ENCODE data around the gene OR52N5. TPM values are rescaled to one million over a fixed set of nuclear protein-coding genes. Genes with fewer than 3 reads are reported as not detected.

Gene OR52N5
- total RNA-seq, 1 experiment from 2014 or later = not detected

DNA sequence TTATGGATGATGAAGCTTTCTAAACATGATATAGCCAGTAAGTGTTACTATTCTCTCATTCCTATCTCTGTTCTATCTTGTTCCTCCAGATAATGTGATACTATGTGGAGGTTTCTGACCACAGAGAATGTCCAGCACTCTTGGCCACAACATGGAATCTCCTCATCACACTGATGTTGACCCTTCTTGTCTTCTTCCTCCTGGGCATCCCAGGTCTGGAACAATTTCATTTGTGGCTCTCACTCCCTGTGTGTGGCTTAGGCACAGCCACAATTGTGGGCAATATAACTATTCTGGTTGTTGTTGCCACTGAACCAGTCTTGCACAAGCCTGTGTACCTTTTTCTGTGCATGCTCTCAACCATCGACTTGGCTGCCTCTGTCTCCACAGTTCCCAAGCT lies 56.8 kb downstream of the OR52N5 start:
- no peaks in the 10 kb centered on the region for H3K36me3 Mint-ChIP-seq
- H3K4me1 Mint-ChIP-seq = no peaks in the 10 kb centered on the region
- no peak overlapping the region for H3K27ac Mint-ChIP-seq
- POLR2A ChIA-PET = no interaction called here
- H3K9me3 Mint-ChIP-seq = no peaks in the 10 kb centered on the region
- CTCF ChIA-PET = interaction anchor here (0.5 kb wide), 1 partner anchor 134 kb away, joined by 4 read pairs; no protein-coding TSS in a partner anchor
- H3K4me3 Mint-ChIP-seq = no peak overlapping the region
- ATAC-seq (no peak), DNase-seq (ENCODE audit: low spot score) (no peak)
- TF ChIP-seq JUN (CRISPR knock-in tag; IDR thresholded peaks at IDR 0.05) = no peak
- no peak for TF ChIP-seq JAZF1 (CRISPR knock-in tag; IDR thresholded peaks at IDR 0.05)
- TF ChIP-seq TEAD4 (CRISPR knock-in tag; IDR thresholded peaks at IDR 0.05) = no peak
- TF ChIP-seq PRRX2 (CRISPR knock-in tag; IDR thresholded peaks at IDR 0.05) = no peak
- TF ChIP-seq SP1 (CRISPR knock-in tag; conservative IDR thresholded peaks at IDR 0.05) = no peak
- no peak for TF ChIP-seq TP53 (CRISPR knock-in tag; IDR thresholded peaks at IDR 0.05)
- TF ChIP-seq, protein P1, sequence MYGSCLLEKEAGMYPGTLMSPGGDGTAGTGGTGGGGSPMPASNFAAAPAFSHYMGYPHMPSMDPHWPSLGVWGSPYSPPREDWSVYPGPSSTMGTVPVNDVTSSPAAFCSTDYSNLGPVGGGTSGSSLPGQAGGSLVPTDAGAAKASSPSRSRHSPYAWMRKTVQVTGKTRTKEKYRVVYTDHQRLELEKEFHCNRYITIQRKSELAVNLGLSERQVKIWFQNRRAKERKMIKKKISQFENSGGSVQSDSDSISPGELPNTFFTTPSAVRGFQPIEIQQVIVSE (CRISPR knock-in tag; IDR thresholded peaks at IDR 0.05; ENCODE audit: borderline replicate concordance) = no peak
- TF ChIP-seq, protein P2, sequence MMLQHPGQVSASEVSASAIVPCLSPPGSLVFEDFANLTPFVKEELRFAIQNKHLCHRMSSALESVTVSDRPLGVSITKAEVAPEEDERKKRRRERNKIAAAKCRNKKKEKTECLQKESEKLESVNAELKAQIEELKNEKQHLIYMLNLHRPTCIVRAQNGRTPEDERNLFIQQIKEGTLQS (CRISPR knock-in tag; conservative IDR thresholded peaks at IDR 0.05) = no peak
- H3K27me3 Mint-ChIP-seq (ENCODE audit: low read depth) = no peaks in the 10 kb centered on the region; the same call in 1 of the 2 replicates

Other genes with a start within 250 kb of the OR52N5 start
- gene OR52H1, start 234.8 kb downstream of the OR52N5 start, total RNA-seq (2021) = not detected in 3 replicates
- not detected in 3 replicates for gene OR52B6, start 202.5 kb downstream of the OR52N5 start, total RNA-seq (2021)
- 25.4 to 30.2 TPM (median 30.0 TPM) in 3 replicates for gene TRIM6, start 186.7 kb downstream of the OR52N5 start, total RNA-seq (2021)
- 0.66 to 1.6 TPM (median 0.71 TPM) in 3 replicates for gene TRIM34, start 158.4 kb downstream of the OR52N5 start, total RNA-seq (2021)
- 31.8 to 35.3 TPM (median 32.8 TPM) in 3 replicates for gene TRIM5, start 98.3 kb downstream of the OR52N5 start, total RNA-seq (2021)
- gene TRIM22, start 93.6 kb downstream of the OR52N5 start, total RNA-seq (2021) = 69.1 to 78.9 TPM (median 75.9 TPM) in 3 replicates
- 0.09 to 0.17 TPM (median 0.11 TPM) in 3 replicates for gene OR56B1, start 46.9 kb downstream of the OR52N5 start, total RNA-seq (2021)
- 0.23 to 0.52 TPM (median 0.44 TPM) in 3 replicates for gene OR52N4, start 29.1 kb downstream of the OR52N5 start, total RNA-seq (2021)
- gene OR52N1, start 7.9 kb upstream of the OR52N5 start, total RNA-seq (2021) = 0.07 TPM in 1 of 3 replicates, not detected in the others
- gene OR52N2, start 25.6 kb upstream of the OR52N5 start, total RNA-seq (2021) = 0.25 to 0.34 TPM in 2 of 3 replicates, not detected in the other
- gene OR52E6, start 58.5 kb upstream of the OR52N5 start, total RNA-seq (2021) = not detected in 3 replicates
- gene OR52E8, start 74.3 kb upstream of the OR52N5 start, total RNA-seq (2021) = not detected in 3 replicates
- gene OR52E4, start 97.3 kb upstream of the OR52N5 start, total RNA-seq (2021) = not detected in 3 replicates
- gene OR52E5, start 109.9 kb upstream of the OR52N5 start, total RNA-seq (2021) = not detected in 3 replicates
- not detected in 3 replicates for gene OR56A3, start 158.9 kb upstream of the OR52N5 start, total RNA-seq (2021)
- 0.27 TPM in 1 of 3 replicates, not detected in the others for gene OR56A5, start 185.1 kb upstream of the OR52N5 start, total RNA-seq (2021)
- gene OR52L1, start 203.6 kb upstream of the OR52N5 start, total RNA-seq (2021) = 0.15 to 0.44 TPM in 2 of 3 replicates, not detected in the other
- gene OR56A4, start 223.6 kb upstream of the OR52N5 start, total RNA-seq (2021) = 0.20 to 0.46 TPM (median 0.25 TPM) in 3 replicates
- 0.14 to 0.35 TPM (median 0.14 TPM) in 3 replicates for gene OR56A1, start 247.4 kb upstream of the OR52N5 start, total RNA-seq (2021)

Measured in WTC11 (cell line).